ENCODE measurements around the gene ATF7IP. TPM values are rescaled to one million over a fixed set of nuclear protein-coding genes. Genes with fewer than 3 reads are reported as not detected.
"Not testable (repeated sequence)": the region's sequence is repeated elsewhere in the genome, so short reads cannot be mapped to it uniquely, and the experiment has no call there.

ATF7IP gene, protein sequence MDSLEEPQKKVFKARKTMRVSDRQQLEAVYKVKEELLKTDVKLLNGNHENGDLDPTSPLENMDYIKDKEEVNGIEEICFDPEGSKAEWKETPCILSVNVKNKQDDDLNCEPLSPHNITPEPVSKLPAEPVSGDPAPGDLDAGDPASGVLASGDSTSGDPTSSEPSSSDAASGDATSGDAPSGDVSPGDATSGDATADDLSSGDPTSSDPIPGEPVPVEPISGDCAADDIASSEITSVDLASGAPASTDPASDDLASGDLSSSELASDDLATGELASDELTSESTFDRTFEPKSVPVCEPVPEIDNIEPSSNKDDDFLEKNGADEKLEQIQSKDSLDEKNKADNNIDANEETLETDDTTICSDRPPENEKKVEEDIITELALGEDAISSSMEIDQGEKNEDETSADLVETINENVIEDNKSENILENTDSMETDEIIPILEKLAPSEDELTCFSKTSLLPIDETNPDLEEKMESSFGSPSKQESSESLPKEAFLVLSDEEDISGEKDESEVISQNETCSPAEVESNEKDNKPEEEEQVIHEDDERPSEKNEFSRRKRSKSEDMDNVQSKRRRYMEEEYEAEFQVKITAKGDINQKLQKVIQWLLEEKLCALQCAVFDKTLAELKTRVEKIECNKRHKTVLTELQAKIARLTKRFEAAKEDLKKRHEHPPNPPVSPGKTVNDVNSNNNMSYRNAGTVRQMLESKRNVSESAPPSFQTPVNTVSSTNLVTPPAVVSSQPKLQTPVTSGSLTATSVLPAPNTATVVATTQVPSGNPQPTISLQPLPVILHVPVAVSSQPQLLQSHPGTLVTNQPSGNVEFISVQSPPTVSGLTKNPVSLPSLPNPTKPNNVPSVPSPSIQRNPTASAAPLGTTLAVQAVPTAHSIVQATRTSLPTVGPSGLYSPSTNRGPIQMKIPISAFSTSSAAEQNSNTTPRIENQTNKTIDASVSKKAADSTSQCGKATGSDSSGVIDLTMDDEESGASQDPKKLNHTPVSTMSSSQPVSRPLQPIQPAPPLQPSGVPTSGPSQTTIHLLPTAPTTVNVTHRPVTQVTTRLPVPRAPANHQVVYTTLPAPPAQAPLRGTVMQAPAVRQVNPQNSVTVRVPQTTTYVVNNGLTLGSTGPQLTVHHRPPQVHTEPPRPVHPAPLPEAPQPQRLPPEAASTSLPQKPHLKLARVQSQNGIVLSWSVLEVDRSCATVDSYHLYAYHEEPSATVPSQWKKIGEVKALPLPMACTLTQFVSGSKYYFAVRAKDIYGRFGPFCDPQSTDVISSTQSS
- total RNA-seq: 28.0 TPM
- polyA plus RNA-seq: 23.9 TPM
- long read RNA-seq, donor 1: 0 reads
- long read RNA-seq, donor 2: 0 reads
- long read RNA-seq, donor 3, full-length matches to known transcripts: 1 of 1 reads
- long read RNA-seq, donor 3, partial matches to known transcripts: 0 of 1 reads
- long read RNA-seq, donor 3, other reads (novel, unspliced or antisense): 0 of 1 reads
- long read RNA-seq, donor 4, partial matches to known transcripts: 0 of 1 reads
- long read RNA-seq, donor 4, other reads (novel, unspliced or antisense): 0 of 1 reads
- long read RNA-seq, donor 5, full-length matches to known transcripts: 3 of 8 reads
- long read RNA-seq, donor 5, partial matches to known transcripts: 5 of 8 reads
- long read RNA-seq, donor 5, other reads (novel, unspliced or antisense): 0 of 8 reads
- long read RNA-seq, donor 6, full-length matches to known transcripts: 4 of 9 reads
- long read RNA-seq, donor 6, partial matches to known transcripts: 5 of 9 reads
- long read RNA-seq, donor 6, other reads (novel, unspliced or antisense): 0 of 9 reads
- long read RNA-seq, donor 7, full-length matches to known transcripts: 6 of 6 reads
- long read RNA-seq, donor 7, partial matches to known transcripts: 0 of 6 reads
- long read RNA-seq, donor 7, other reads (novel, unspliced or antisense): 0 of 6 reads
- long read RNA-seq, donor 8: 0 reads
- long read RNA-seq, donor 9, full-length matches to known transcripts: 5 of 5 reads
- long read RNA-seq, donor 9, partial matches to known transcripts: 0 of 5 reads
- long read RNA-seq, donor 9, other reads (novel, unspliced or antisense): 0 of 5 reads
- long read RNA-seq, donor 10, full-length matches to known transcripts: 1 of 1 reads
- long read RNA-seq, donor 10, partial matches to known transcripts: 0 of 1 reads
- long read RNA-seq, donor 10, other reads (novel, unspliced or antisense): 0 of 1 reads

DNA sequence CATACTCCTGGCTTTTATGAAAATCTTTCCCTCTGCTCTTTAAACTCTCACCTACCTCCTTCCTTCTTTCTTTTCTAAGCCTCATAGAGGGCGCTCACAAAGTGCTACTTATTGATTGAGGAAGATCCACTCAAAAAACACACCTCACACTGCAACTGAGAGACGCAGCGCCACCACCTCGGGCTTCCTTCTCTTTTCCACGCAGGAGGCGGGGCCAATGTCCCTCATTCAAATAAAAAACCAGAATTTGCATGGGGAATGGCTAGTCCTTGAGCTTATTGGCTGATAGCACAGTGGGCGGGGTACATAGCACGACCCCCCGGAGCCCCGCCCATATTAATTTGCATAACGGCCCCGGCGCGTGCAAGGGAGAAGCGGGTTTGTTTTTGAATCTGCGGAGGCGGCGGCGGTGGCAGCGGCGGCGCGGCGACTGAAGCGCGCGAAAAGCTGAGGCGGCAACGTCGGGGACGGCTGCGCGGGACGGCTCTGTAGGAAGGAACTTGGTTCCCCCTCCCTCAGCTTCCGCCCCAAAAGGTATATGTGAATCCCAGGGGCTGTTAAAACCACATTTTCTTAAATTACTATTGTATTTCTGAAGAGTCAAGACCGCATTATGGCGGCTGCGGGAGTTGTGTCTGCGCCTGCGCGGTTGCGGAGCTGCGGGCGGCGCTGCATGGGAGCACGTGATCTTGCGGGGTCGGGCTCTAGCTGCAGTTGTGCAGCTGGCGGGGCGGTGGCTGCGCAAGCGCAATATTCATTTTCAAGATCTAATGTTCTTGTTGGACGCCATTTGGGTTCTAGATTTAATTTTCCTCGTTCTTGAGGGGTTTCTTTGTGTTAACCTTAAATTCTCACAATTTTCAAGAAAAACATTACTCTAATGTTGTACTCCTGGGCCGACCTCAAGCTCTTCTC, at the start of gene ATF7IP:
Gene ATF7IP (plus strand): TSS at position 389 of the 915 bp plus-strand sequence. CDS start 58,234 bp downstream, outside the sequence.
- peak; percentile 90 to 99 (median 96) for DNase-seq (ENCODE audit: low read depth in 6 of 9, low spot score in 9 of 9)
- Histone ChIP-seq H3K4me1 (ENCODE audit: control insufficient read depth in 2 of 2, insufficient read depth in 2 of 2, low read length in 2 of 2) (peaks cover 2 to 10% of the 10 kb centered on the region in 2 donors), H3K4me3 (ENCODE audit: low read length in 2 of 2) (peak within 1 kb of the TSS; percentile 75 to 79), H3K9me3 (ENCODE audit: control insufficient read depth in 2 of 2, insufficient read depth in 1 of 2, low read length in 1 of 2) (peaks cover 1 to 10% of the 10 kb centered on the region in 2 donors), H3K27ac (ENCODE audit: low read depth in 1 of 2, low read length in 1 of 2) (peak within 1 kb of the TSS; percentile 99 to 100), H3K36me3 (ENCODE audit: control insufficient read depth in 2 of 2, insufficient read depth in 2 of 2, low read length in 1 of 2) (peaks cover 0 to 10% of the 10 kb centered on the region in 2 donors), H3K27me3 (ENCODE audit: control insufficient read depth in 2 of 2, insufficient read depth in 1 of 2, low read length in 1 of 2) (no peaks in the 10 kb centered on the region)
- WGBS: under 1% methylated on average over 55 of the region's 55 CpGs

DNA sequence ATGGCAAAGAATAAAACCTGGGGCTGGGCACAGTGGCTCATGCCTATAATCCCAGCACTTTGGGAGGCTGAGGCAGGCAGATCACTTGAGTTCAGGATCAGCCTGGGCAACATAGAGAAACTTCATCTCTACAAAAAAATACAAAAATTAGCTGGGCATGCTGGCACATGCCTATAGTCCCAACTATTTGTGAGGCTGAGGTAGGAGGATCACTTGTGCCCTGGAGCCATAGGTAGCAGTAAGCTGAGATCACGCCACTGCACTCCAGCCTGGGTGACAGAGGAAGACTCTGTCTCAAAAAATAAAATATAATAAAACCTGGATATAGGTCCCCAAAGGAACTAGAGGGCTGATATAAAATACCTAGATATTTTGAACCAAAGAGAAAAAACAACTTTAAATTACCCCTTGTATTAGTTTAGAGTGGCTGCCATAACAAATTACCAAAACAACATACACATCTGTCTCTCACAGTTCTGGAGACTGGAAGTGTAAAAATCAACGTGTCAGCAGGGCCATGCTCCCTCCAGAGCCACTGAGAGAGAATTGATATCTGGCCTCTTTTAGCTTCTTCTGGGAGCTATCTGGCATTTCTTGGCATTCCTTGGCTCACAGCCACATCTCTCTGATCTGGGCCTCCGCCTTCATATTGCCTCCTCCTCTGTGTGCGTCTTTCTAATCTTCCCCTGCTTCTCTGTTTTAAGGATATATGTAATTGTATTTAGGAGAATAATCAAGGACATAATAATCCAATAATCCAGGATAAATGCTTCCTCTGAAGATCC, 47.9 kb upstream of the ATF7IP start:
- no peaks in the 10 kb centered on the region for H3K36me3 ChIP-seq (ENCODE audit: control insufficient read depth in 2 of 2, insufficient read depth in 2 of 2, low read length in 1 of 2)
- H3K4me3 ChIP-seq (ENCODE audit: low read length in 2 of 2): no peak overlapping the region
- no peaks in the 10 kb centered on the region for H3K9me3 ChIP-seq (ENCODE audit: control insufficient read depth in 2 of 2, insufficient read depth in 1 of 2, low read length in 1 of 2)
- WGBS: 95% methylated on average over 4 of the region's 4 CpGs
- no peak for DNase-seq (ENCODE audit: low read depth in 6 of 9, low spot score in 9 of 9)
- H3K27me3 ChIP-seq (ENCODE audit: control insufficient read depth in 2 of 2, insufficient read depth in 1 of 2, low read length in 1 of 2): no peaks in the 10 kb centered on the region
- no peak overlapping the region for H3K27ac ChIP-seq (ENCODE audit: low read depth in 1 of 2, low read length in 1 of 2)
- H3K4me1 ChIP-seq (ENCODE audit: control insufficient read depth in 2 of 2, insufficient read depth in 2 of 2, low read length in 2 of 2): no peaks in the 10 kb centered on the region

DNA sequence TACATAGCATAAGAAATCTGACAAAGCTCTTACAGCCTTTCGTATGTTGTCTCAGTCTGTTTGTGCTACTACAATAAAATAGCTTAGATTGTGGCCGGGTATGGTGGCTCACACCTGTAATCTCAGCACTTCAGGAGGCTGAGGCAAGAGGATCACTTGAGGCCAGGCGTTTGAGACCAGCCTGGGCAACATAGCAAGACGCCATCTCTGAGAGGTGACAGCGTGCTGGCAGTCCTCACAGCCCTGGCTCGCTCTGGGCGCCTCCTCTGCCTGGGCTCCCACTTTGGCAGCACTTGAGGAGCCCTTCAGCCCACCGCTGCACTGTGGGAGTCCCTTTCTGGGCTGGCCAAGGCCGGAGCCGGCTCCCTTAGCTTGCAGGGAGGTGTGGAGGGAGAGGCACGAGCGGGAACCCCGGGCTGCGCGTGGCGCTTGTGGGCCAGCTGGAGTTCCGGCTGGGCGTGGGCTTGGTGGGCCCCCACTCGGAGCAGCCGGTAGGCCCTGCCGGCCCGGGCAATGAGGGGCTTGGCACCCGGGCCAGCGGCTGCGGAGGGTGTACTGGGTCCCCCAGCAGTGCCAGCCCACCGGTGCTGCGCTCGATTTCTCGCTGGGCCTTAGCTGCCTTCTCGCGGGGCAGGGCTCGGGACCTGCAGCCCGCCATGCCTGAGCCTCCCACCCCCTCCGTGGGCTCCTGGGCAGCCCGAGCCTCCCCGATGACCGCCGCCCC, 45.6 kb upstream of the ATF7IP start:
- H3K4me1 ChIP-seq (ENCODE audit: control insufficient read depth in 2 of 2, insufficient read depth in 2 of 2, low read length in 2 of 2); H3K4me3 ChIP-seq (ENCODE audit: low read length in 2 of 2); H3K36me3 ChIP-seq (ENCODE audit: control insufficient read depth in 2 of 2, insufficient read depth in 2 of 2, low read length in 1 of 2); H3K9me3 ChIP-seq (ENCODE audit: control insufficient read depth in 2 of 2, insufficient read depth in 1 of 2, low read length in 1 of 2); H3K27me3 ChIP-seq (ENCODE audit: control insufficient read depth in 2 of 2, insufficient read depth in 1 of 2, low read length in 1 of 2); DNase-seq (ENCODE audit: low read depth in 6 of 9, low spot score in 9 of 9); H3K27ac ChIP-seq (ENCODE audit: low read depth in 1 of 2, low read length in 1 of 2): not testable (repeated sequence)
- WGBS: 97% methylated on average over 34 of the region's 38 CpGs

DNA sequence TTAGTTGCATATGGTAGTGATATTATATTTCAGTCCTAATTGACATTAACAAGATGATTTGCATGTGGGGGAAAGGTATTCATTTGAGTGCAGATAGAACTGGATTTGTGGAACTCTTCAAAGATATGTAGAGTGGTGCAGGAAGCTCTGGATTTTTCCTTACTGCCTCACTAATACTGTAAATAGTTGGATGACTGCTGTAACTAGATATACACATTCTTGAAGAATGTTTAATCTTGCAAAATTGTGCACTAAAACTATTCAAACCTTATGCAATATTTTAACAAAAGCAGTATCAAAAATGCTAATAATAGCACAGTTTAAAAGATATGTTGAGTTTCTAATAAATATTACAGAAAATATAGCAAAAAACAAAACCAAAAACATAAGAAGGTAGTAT, 43.1 kb upstream of the ATF7IP start:
- Histone ChIP-seq H3K36me3 (ENCODE audit: control insufficient read depth in 2 of 2, insufficient read depth in 2 of 2, low read length in 1 of 2) (no peaks in the 10 kb centered on the region), H3K27ac (ENCODE audit: low read depth in 1 of 2, low read length in 1 of 2) (no peak overlapping the region), H3K27me3 (ENCODE audit: control insufficient read depth in 2 of 2, insufficient read depth in 1 of 2, low read length in 1 of 2) (no peaks in the 10 kb centered on the region), H3K4me3 (ENCODE audit: low read length in 2 of 2) (no peak overlapping the region), H3K9me3 (ENCODE audit: control insufficient read depth in 2 of 2, insufficient read depth in 1 of 2, low read length in 1 of 2) (no peaks in the 10 kb centered on the region), H3K4me1 (ENCODE audit: control insufficient read depth in 2 of 2, insufficient read depth in 2 of 2, low read length in 2 of 2) (no peaks in the 10 kb centered on the region)
- DNase-seq (ENCODE audit: low read depth in 6 of 9, low spot score in 9 of 9): no peak

DNA sequence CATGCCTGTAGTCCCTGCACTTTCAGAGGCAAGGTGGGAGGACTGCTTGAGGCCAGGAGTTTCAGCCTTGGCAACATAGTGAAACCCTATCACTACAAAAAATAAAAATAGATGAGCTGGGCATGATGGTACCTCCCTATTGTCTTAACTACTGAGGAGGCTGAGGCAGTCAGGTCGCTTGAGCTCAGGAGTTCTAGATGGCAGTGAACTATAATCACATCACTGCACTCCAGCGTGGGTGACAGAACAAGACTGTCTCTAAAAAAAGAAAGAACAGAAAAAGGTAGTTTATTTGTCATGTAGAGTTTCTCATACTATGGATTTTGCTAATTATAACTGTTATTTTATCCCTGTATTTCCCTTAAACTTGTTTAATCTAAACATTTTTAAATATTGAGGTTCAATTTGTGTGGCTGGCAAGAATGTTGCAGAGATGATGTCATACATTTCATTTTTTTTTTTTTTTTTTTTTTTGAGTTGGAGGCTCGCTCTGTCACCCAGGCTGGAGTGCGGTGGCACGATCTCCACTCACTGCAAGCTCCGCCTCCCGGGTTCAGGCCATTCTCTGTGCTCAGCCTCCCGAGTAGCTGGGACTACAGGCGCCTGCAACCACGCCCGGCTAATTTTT, 39.7 kb upstream of the ATF7IP start:
- WGBS: 97% methylated on average over 11 of the region's 11 CpGs
- DNase-seq (ENCODE audit: low read depth in 6 of 9, low spot score in 9 of 9): no peak
- no peak overlapping the region for H3K27ac ChIP-seq (ENCODE audit: low read depth in 1 of 2, low read length in 1 of 2)
- no peaks in the 10 kb centered on the region for H3K9me3 ChIP-seq (ENCODE audit: control insufficient read depth in 2 of 2, insufficient read depth in 1 of 2, low read length in 1 of 2)
- no peak overlapping the region for H3K4me3 ChIP-seq (ENCODE audit: low read length in 2 of 2)
- no peaks in the 10 kb centered on the region for H3K4me1 ChIP-seq (ENCODE audit: control insufficient read depth in 2 of 2, insufficient read depth in 2 of 2, low read length in 2 of 2)
- H3K27me3 ChIP-seq (ENCODE audit: control insufficient read depth in 2 of 2, insufficient read depth in 1 of 2, low read length in 1 of 2): no peaks in the 10 kb centered on the region
- no peaks in the 10 kb centered on the region for H3K36me3 ChIP-seq (ENCODE audit: control insufficient read depth in 2 of 2, insufficient read depth in 2 of 2, low read length in 1 of 2)

DNA sequence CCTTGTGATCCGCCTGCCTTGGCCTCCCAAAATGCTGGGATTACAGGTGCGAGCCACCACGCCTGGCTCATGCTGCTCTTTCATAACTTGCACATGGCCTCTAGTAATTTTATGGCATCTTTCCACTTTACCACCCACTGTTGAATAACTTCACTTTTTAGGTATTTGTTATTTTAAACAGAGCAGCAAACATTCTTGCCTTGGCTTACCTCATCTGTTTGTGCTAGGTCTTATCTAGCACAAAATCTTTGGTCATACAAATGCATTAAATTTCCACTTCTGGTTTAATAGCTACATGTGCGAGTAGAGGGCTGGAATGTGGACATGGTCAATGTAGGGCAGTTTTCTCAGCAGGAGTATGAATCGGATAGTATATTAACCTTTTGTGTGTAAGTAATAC, 38.8 kb upstream of the ATF7IP start:
- Histone ChIP-seq H3K9me3 (ENCODE audit: control insufficient read depth in 2 of 2, insufficient read depth in 1 of 2, low read length in 1 of 2) (no peaks in the 10 kb centered on the region), H3K27me3 (ENCODE audit: control insufficient read depth in 2 of 2, insufficient read depth in 1 of 2, low read length in 1 of 2) (no peaks in the 10 kb centered on the region), H3K4me3 (ENCODE audit: low read length in 2 of 2) (no peak overlapping the region), H3K27ac (ENCODE audit: low read depth in 1 of 2, low read length in 1 of 2) (no peak overlapping the region), H3K4me1 (ENCODE audit: control insufficient read depth in 2 of 2, insufficient read depth in 2 of 2, low read length in 2 of 2) (no peaks in the 10 kb centered on the region), H3K36me3 (ENCODE audit: control insufficient read depth in 2 of 2, insufficient read depth in 2 of 2, low read length in 1 of 2) (no peaks in the 10 kb centered on the region)
- WGBS: 97% methylated on average over 5 of the region's 5 CpGs
- DNase-seq (ENCODE audit: low read depth in 6 of 9, low spot score in 9 of 9): no peak
